Trophoblast cell (in vitro differentiated cells and primary cell): Measurements from ENCODE around the gene TENM3.

Experiments used
- DNase-seq, 2 donors: peaks; one replicate each; pipeline ENCODE4 v3.0.0-alpha.2; 2016
- H2AFZ ChIP-seq: 2 replicates; pipeline ENCODE4 v1.6.1; 2013; ENCODE audit warnings: low read length, moderate library complexity, mild to moderate bottlenecking; ENCODE audit not compliant: insufficient read depth, poor library complexity
- H2AK5ac ChIP-seq: 2 replicates; pipeline ENCODE4 v1.6.1; 2013; ENCODE audit warnings: mild to moderate bottlenecking, low read length
- H2BK120ac ChIP-seq: 2 replicates; pipeline ENCODE4 v1.6.1; 2013; ENCODE audit warnings: low read length, mild to moderate bottlenecking, moderate library complexity; ENCODE audit not compliant: insufficient read depth, poor library complexity
- H2BK12ac ChIP-seq: 2 replicates; pipeline ENCODE4 v1.6.1; 2013; ENCODE audit warnings: mild to moderate bottlenecking, low read length, moderate library complexity
- H2BK5ac ChIP-seq: 2 replicates; pipeline ENCODE4 v1.6.1; 2013; ENCODE audit warnings: low read length, low read depth, moderate library complexity, mild to moderate bottlenecking; ENCODE audit not compliant: poor library complexity
- H3K14ac ChIP-seq: 2 replicates; pipeline ENCODE4 v1.6.1; 2013; ENCODE audit warnings: mild to moderate bottlenecking, low read length
- H3K18ac ChIP-seq: 2 replicates; pipeline ENCODE4 v1.6.1; 2013; ENCODE audit warnings: mild to moderate bottlenecking, low read length
- H3K23ac ChIP-seq: 2 replicates; pipeline ENCODE4 v1.6.1; 2013; ENCODE audit warnings: low read length
- H3K27ac ChIP-seq: 2 replicates; pipeline ENCODE4 v1.5.1; 2013; ENCODE audit warnings: low read depth, mild to moderate bottlenecking, inconsistent platforms, low read length, moderate library complexity
- H3K27me3 ChIP-seq: 2 replicates; pipeline ENCODE4 v1.6.1; 2013; ENCODE audit warnings: inconsistent platforms, mild to moderate bottlenecking, low read length, moderate library complexity; ENCODE audit not compliant: insufficient read depth
- H3K36me3 ChIP-seq, 2 experiments: 1 replicate in 1 of 2; 2 replicates in 1 of 2; pipeline ENCODE4 v1.6.1; 2013; ENCODE audit warnings: low read length in 2 of 2, mild to moderate bottlenecking in 2 of 2, moderate library complexity in 1 of 2; ENCODE audit not compliant: insufficient read depth in 2 of 2, control insufficient read depth in 1 of 2
- H3K4ac ChIP-seq: 2 replicates; pipeline ENCODE4 v1.6.1; 2013; ENCODE audit warnings: low read depth, mild to moderate bottlenecking, low read length, moderate library complexity
- H3K4me1 ChIP-seq, 2 experiments: 1 replicate in 1 of 2; 2 replicates in 1 of 2; pipeline ENCODE4 v1.6.1; 2013; ENCODE audit warnings: low read length in 2 of 2, mild to moderate bottlenecking in 2 of 2, moderate library complexity in 1 of 2; ENCODE audit not compliant: insufficient read depth in 2 of 2, control insufficient read depth in 1 of 2
- H3K4me2 ChIP-seq: 2 replicates; pipeline ENCODE4 v1.6.1; 2013; ENCODE audit warnings: inconsistent platforms, mild to moderate bottlenecking, low read length, moderate library complexity
- H3K4me3 ChIP-seq: 2 replicates; pipeline ENCODE4 v1.5.1; 2013; ENCODE audit warnings: mild to moderate bottlenecking, low read depth, low read length, inconsistent platforms
- H3K79me1 ChIP-seq: one replicate; pipeline ENCODE4 v1.6.1; 2013; ENCODE audit warnings: low read length
- H3K79me2 ChIP-seq: 2 replicates; pipeline ENCODE4 v1.6.1; 2013; ENCODE audit warnings: low read length, mild to moderate bottlenecking; ENCODE audit not compliant: control insufficient read depth, insufficient read depth, poor library complexity
- H3K9ac ChIP-seq: 2 replicates; pipeline ENCODE4 v1.6.1; 2013; ENCODE audit warnings: mild to moderate bottlenecking, low read length
- H3K9me3 ChIP-seq: 2 replicates; pipeline ENCODE4 v1.6.1; 2013; ENCODE audit warnings: low read depth, mild to moderate bottlenecking, control low read depth, inconsistent platforms, low read length; ENCODE audit not compliant: insufficient read depth
- H4K12ac ChIP-seq: 2 replicates; pipeline ENCODE4 v1.6.1; 2013; ENCODE audit warnings: low read depth, mild to moderate bottlenecking, low read length, moderate library complexity
- H4K8ac ChIP-seq: 2 replicates; pipeline ENCODE4 v1.6.1; 2013; ENCODE audit warnings: low read depth, mild to moderate bottlenecking, low read length, moderate library complexity
- H4K91ac ChIP-seq: one replicate; pipeline ENCODE4 v1.6.1; 2013; ENCODE audit warnings: low read depth, mild to moderate bottlenecking, low read length, moderate library complexity
- WGBS: extraction: QIAGEN DNeasy Blood & Tissue Kit; methylation state at CpG from one replicate; pipeline ENCODE4 v1.1.7; 2013; ENCODE audit warnings: missing lambda C conversion rate; ENCODE audit not compliant: insufficient read length, insufficient coverage; ENCODE audit errors: extremely low coverage; 5-methylcytosine and 5-hydroxymethylcytosine counted together

The TENM3 gene

GRCh38 chr4:182839256-182839655 lies 596.1 kb downstream of the TENM3 start:
- Histone ChIP-seq H3K18ac (no peak overlapping the region), H3K23ac (no peak overlapping the region)
- no CpG with 5 or more reads among the region's 9 CpGs for WGBS

DNA sequence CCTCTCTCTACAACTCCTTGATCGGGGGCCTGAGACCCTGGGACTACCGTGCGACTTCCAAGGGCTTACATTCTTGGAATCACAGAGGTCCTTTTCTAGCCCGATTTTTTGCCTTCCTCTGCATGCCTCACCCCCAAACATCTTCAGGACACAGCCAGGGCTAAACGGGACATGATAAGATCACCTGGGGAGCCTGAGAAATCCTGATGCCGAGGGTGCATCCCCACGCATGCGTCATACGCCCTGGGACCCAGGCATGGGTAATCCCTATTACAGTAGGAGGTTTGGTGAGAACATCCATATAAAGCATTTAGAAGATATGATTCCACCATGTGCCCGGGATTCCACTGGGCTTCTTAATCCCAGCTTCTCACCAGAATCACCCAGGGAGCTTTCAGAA lies 596.9 kb downstream of the TENM3 start:
- Histone ChIP-seq H3K36me3 (peaks cover 0 to 2% of the 10 kb centered on the region in 2 experiments), H3K4me2 (no peak overlapping the region), H3K4me1 (peaks cover 0 to 2% of the 10 kb centered on the region in 2 experiments), H2BK120ac (no peak overlapping the region), H4K12ac (no peak overlapping the region), H3K79me2 (no peaks in the 10 kb centered on the region), H3K9ac (no peak overlapping the region), H4K8ac (no peak overlapping the region), H2BK12ac (no peak overlapping the region), H3K18ac (no peak overlapping the region), H3K27ac (no peak overlapping the region), H3K23ac (no peak overlapping the region), H3K79me1 (no peaks in the 10 kb centered on the region), H2BK5ac (no peak overlapping the region), H4K91ac (no peak overlapping the region), H2AFZ (no peak overlapping the region), H3K14ac (no peak overlapping the region), H3K4ac (no peak overlapping the region), H3K4me3 (no peak overlapping the region), H2AK5ac (no peak overlapping the region), H3K27me3 (no peaks in the 10 kb centered on the region), H3K9me3 (peaks cover 2% of the 10 kb centered on the region)
- DNase-seq = no peak
- WGBS = no CpG with 5 or more reads among the region's 10 CpGs

More at GRCh38 chr4:182839256-182839655, 596.1 kb downstream of the TENM3 start:
- H3K4me3 ChIP-seq = no peak overlapping the region
- H3K9me3 ChIP-seq = peaks cover 2% of the 10 kb centered on the region
- H3K27ac ChIP-seq = no peak overlapping the region
- DNase-seq = no peak
- H2BK120ac ChIP-seq = no peak overlapping the region
- H3K14ac ChIP-seq = no peak overlapping the region
- H4K91ac ChIP-seq = no peak overlapping the region
- no peak overlapping the region for H3K4ac ChIP-seq
- H4K8ac ChIP-seq = no peak overlapping the region
- H2AK5ac ChIP-seq = no peak overlapping the region
- peaks cover 0 to 2% of the 10 kb centered on the region in 2 experiments for H3K36me3 ChIP-seq
- no peak overlapping the region for H3K9ac ChIP-seq
- H3K4me1 ChIP-seq = peaks cover 0 to 2% of the 10 kb centered on the region in 2 experiments
- H3K27me3 ChIP-seq = no peaks in the 10 kb centered on the region
- no peak overlapping the region for H2BK5ac ChIP-seq
- no peaks in the 10 kb centered on the region for H3K79me1 ChIP-seq
- no peak overlapping the region for H3K4me2 ChIP-seq
- H4K12ac ChIP-seq = no peak overlapping the region
- no peak overlapping the region for H2AFZ ChIP-seq
- H3K79me2 ChIP-seq = no peaks in the 10 kb centered on the region
- no peak overlapping the region for H2BK12ac ChIP-seq

DNA sequence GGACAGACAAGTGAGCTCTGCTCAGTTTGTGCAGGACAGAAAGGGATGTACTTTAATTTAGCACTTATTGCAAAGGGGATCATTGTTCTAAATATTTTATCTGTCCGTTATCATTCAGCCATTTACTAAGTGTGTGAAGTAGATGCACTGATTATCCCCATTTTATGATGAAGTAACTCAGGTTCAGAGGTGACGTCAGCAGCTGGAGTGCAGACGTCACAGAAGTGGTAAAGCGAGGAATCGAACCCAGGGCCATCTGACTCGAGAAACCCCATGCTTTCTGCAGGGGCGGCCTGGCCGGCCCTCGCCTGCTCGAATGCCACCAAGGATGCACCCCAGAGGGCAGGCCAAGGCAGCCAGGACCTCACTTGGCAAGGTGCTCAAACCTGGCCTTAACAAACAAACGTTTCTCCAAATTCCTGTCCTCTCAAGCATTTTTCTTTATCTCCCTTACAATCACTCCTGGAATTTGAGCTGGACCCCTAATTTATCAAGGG lies 599.0 kb downstream of the TENM3 start:
- Histone ChIP-seq H4K8ac (no peak overlapping the region), H2BK12ac (no peak overlapping the region), H3K18ac (no peak overlapping the region), H3K79me1 (no peaks in the 10 kb centered on the region), H4K91ac (no peak overlapping the region), H3K27me3 (no peaks in the 10 kb centered on the region), H3K4me3 (no peak overlapping the region), H3K4me2 (no peak overlapping the region), H2BK120ac (no peak overlapping the region), H2BK5ac (no peak overlapping the region), H4K12ac (no peak overlapping the region), H3K14ac (no peak overlapping the region), H3K9ac (no peak overlapping the region), H3K79me2 (no peaks in the 10 kb centered on the region), H2AFZ (no peak overlapping the region), H2AK5ac (no peak overlapping the region), H3K4me1 (peaks cover 0 to 2% of the 10 kb centered on the region in 2 experiments), H3K27ac (no peak overlapping the region), H3K4ac (no peak overlapping the region), H3K23ac (no peak overlapping the region), H3K36me3 (peaks cover 0 to 2% of the 10 kb centered on the region in 2 experiments), H3K9me3 (peaks cover 2% of the 10 kb centered on the region)
- WGBS = no CpG with 5 or more reads among the region's 11 CpGs
- DNase-seq = no peak

DNA sequence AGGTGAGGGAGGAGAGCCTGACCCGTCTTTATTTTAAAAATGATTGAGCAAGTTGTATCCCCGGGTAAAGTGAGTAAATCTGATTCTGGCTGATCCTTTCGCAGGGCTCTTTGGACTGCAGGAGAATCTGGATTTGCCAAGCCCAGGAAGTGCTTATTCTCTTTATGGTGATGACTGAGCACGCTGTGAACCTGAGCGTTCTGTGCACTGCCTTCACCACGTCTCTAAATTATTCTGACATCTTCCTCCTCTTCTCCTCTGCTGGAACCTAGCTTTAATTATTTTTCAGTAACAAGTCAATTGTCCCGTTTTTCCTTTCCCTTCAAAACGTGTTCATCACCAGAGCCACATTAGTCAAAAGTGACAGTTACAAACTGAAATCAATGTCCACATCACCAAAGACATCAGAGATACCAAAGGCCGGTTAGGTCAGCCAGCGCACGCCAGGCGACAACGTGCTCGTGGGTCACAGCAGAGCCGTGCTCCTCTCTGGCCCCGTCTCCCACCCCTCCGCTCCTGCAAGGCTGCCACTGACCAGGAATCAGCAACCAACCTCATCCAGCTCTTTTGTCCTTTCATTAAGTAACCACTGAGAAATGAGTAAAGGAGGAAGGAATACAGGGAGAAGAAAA lies 599.7 kb downstream of the TENM3 start:
- DNase-seq = no peak
- no peak overlapping the region for H3K4ac ChIP-seq
- no peak overlapping the region for H3K14ac ChIP-seq
- no peak overlapping the region for H4K12ac ChIP-seq
- H3K36me3 ChIP-seq = peaks cover 0 to 2% of the 10 kb centered on the region in 2 experiments
- WGBS = no CpG with 5 or more reads among the region's 17 CpGs
- no peak overlapping the region for H3K18ac ChIP-seq
- H2AK5ac ChIP-seq = no peak overlapping the region
- no peak overlapping the region for H4K8ac ChIP-seq
- no peak overlapping the region for H2BK5ac ChIP-seq
- no peak overlapping the region for H4K91ac ChIP-seq
- no peak overlapping the region for H3K4me3 ChIP-seq
- H3K79me2 ChIP-seq = no peaks in the 10 kb centered on the region
- H2BK120ac ChIP-seq = no peak overlapping the region
- no peak overlapping the region for H3K23ac ChIP-seq
- H2AFZ ChIP-seq = no peak overlapping the region
- no peak overlapping the region for H3K27ac ChIP-seq
- H3K9me3 ChIP-seq = no peaks in the 10 kb centered on the region
- H2BK12ac ChIP-seq = no peak overlapping the region
- H3K79me1 ChIP-seq = no peaks in the 10 kb centered on the region
- H3K4me1 ChIP-seq = peaks cover 2 to 4% of the 10 kb centered on the region in 2 experiments
- no peaks in the 10 kb centered on the region for H3K27me3 ChIP-seq
- H3K4me2 ChIP-seq = no peak overlapping the region
- H3K9ac ChIP-seq = no peak overlapping the region
